ENCODE results near the gene IL16. TPM values are rescaled to one million over a fixed set of nuclear protein-coding genes. Genes with fewer than 3 reads are reported as not detected.

The IL16 gene
- total RNA-seq, 6 experiments from 2014 or later: 2.0 to 6.8 (median 3.2) TPM

GRCh38 chr15:81175496-81175895 is 21.2 kb upstream of the IL16 start:
- Histone ChIP-seq H3K4me1 (no peaks in the 10 kb centered on the region), H3K4me3 (no peak overlapping the region), H3K9me3 (no peaks in the 10 kb centered on the region), H3K36me3 (no peaks in the 10 kb centered on the region), H3K27ac (no peak overlapping the region), H3K27me3 (no peaks in the 10 kb centered on the region)
- DNase-seq (no peak), ATAC-seq (no peak)
- 64% methylated on average over 1 of the region's 1 CpG for WGBS (ENCODE audit: insufficient coverage, low coverage, low lambda C conversion rate, missing lambda C conversion rate)
- TF ChIP-seq, protein P1, sequence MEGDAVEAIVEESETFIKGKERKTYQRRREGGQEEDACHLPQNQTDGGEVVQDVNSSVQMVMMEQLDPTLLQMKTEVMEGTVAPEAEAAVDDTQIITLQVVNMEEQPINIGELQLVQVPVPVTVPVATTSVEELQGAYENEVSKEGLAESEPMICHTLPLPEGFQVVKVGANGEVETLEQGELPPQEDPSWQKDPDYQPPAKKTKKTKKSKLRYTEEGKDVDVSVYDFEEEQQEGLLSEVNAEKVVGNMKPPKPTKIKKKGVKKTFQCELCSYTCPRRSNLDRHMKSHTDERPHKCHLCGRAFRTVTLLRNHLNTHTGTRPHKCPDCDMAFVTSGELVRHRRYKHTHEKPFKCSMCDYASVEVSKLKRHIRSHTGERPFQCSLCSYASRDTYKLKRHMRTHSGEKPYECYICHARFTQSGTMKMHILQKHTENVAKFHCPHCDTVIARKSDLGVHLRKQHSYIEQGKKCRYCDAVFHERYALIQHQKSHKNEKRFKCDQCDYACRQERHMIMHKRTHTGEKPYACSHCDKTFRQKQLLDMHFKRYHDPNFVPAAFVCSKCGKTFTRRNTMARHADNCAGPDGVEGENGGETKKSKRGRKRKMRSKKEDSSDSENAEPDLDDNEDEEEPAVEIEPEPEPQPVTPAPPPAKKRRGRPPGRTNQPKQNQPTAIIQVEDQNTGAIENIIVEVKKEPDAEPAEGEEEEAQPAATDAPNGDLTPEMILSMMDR (IDR thresholded peaks at IDR 0.05): no peak
- TF ChIP-seq POLR2A (IDR thresholded peaks at IDR 0.05): no peak
- intact Hi-C loops (cut with DNase I): no loop called here

DNA sequence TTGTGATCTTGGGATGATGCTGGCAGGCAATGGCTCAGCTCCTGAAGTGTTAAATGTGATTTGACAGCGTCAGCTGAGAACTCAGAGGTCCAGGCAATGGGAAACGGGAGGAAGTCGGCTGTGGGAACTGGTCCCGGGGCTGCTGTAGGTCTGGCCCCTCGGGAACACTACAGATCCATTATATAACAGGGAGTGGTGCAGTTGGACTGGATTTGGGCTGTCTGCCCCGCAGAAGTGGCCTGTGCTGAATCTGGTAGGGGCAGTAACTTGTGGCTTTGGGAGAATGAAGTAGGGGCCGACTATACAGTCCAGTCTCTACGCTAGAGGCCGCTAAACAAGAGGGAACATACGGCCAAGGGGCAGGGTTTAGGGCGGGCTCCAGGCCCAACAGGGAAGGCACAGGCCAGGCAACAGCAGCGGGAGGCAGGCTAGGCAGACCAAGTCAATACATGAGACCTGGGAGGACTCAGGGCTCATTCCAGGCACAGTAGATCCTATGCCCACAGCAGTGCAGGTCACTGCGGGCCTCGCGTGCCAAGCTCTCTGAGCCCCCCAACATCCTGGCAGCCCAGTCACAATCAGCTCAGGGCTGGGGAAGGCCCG is 20.3 kb upstream of the IL16 start:
- DNase-seq (no peak), ATAC-seq (no peak)
- 75% methylated on average over 12 of the region's 16 CpGs for whole genome bisulfite sequencing (ENCODE audit: insufficient coverage, low coverage, low lambda C conversion rate, missing lambda C conversion rate)
- intact Hi-C loops (cut with DNase I): no loop called here
- H3K4me1 ChIP-seq: no peaks in the 10 kb centered on the region
- no peak overlapping the region for H3K27ac ChIP-seq
- H3K27me3 ChIP-seq: no peaks in the 10 kb centered on the region
- no peak overlapping the region for H3K4me3 ChIP-seq
- TF ChIP-seq POLR2A (IDR thresholded peaks at IDR 0.05): no peak
- TF ChIP-seq, protein P1 (IDR thresholded peaks at IDR 0.05): no peak
- no peaks in the 10 kb centered on the region for H3K36me3 ChIP-seq
- H3K9me3 ChIP-seq: no peaks in the 10 kb centered on the region

DNA sequence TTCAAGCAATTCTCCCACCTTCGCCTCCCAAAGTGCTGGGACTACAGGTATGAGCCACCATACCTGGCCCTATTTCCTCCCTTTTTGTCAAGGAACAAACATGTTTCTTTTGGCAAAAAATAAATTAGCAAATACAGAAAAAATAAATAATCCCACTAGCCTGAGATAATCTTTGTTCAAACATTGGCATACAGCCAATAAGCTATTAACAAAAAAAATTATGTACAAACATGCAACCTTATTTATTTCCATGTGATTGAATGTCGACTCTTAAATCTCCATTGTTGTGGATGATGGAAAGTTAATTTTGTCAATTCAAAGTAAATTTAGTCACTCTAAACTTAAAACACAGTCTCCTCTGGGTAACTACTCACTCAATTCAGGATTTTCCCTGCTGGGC is 18.3 kb upstream of the IL16 start:
- Histone ChIP-seq H3K4me1 (no peaks in the 10 kb centered on the region), H3K27ac (no peak overlapping the region), H3K4me3 (no peak overlapping the region), H3K36me3 (no peaks in the 10 kb centered on the region), H3K27me3 (no peaks in the 10 kb centered on the region), H3K9me3 (no peaks in the 10 kb centered on the region)
- no peak for DNase-seq
- no peak for TF ChIP-seq POLR2A (IDR thresholded peaks at IDR 0.05)
- TF ChIP-seq, protein P1 (IDR thresholded peaks at IDR 0.05): no peak
- WGBS (ENCODE audit: insufficient coverage, low coverage, low lambda C conversion rate, missing lambda C conversion rate): 62% methylated on average over 2 of the region's 2 CpGs
- intact Hi-C loops (cut with DNase I): no loop called here
- no peak for ATAC-seq

- Histone ChIP-seq H3K27ac (no peak overlapping the region), H3K4me1 (no peaks in the 10 kb centered on the region), H3K27me3 (no peaks in the 10 kb centered on the region), H3K36me3 (no peaks in the 10 kb centered on the region), H3K9me3 (no peaks in the 10 kb centered on the region), H3K4me3 (no peak overlapping the region)
- no peak for ATAC-seq
- TF ChIP-seq, protein P1 (IDR thresholded peaks at IDR 0.05): no peak
- TF ChIP-seq POLR2A (IDR thresholded peaks at IDR 0.05): no peak
- intact Hi-C loops (cut with DNase I): no loop called here
- DNase-seq: no peak
- WGBS (ENCODE audit: insufficient coverage, low coverage, low lambda C conversion rate, missing lambda C conversion rate): 28% methylated on average over 2 of the region's 3 CpGs
Observed at GRCh38 chr15:81181220-81181619, 15.5 kb upstream of the IL16 start.
